Esophagus muscularis mucosa (tissue), 3 donors: ENCODE results near the gene CLN3.
"Not testable (repeated sequence)": the region's sequence is repeated elsewhere in the genome, so short reads cannot be mapped to it uniquely, and the experiment has no call there.

Experiments
- CTCF ChIP-seq, 3 experiments: fragments of 200-600 bp in 2 of 3; fragments of 450-650 bp in 1 of 3; sonication (generic) in 2 of 3; IDR thresholded peaks; one replicate each; pipeline ENCODE4 v1.5.1; 2017 to 2019; ENCODE audit warnings: antibody characterized with exemption in 3 of 3, mild to moderate bottlenecking in 2 of 3, moderate library complexity in 1 of 3
- EP300 ChIP-seq: sonication (generic); formaldehyde crosslinking; IDR thresholded peaks from one replicate; pipeline ENCODE4 v1.6.1; 2017; ENCODE audit warnings: antibody characterized with exemption

DNA sequence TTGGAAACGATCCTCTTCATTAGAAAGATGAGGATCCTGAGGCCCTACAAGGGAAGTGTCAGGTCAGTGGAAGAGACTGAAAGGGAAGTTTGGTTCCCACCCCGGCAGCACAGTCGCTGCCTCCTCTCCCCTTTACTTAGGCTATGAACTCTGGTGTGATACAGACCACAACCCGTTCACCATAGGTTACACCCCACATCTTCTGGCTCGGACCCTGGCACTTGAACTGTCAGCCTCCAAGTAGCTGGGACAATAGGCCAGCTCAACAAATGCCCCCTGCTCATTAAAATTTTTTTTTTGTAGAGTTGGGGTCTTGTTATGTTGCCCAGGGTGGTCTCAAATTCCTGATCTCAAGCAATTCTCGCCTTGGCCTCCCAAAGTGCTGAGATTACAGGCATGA, 47.9 kb downstream of the CLN3 start:
- TF ChIP-seq CTCF (IDR thresholded peaks at IDR 0.05); EP300: not testable (repeated sequence)
